GM19043 (cell line): ENCODE data around the gene DNAJB9.

ENCODE experiments used
- ATAC-seq: cut with Tn5 transposase; IDR thresholded peaks from one replicate; pipeline ENCODE4 v1.9.1; 2021; ENCODE audit warnings: low read depth; ENCODE audit not compliant: unreplicated experiment

DNAJB9 gene

GRCh38 chr7:108604307-108605077 is 34.8 kb downstream of the DNAJB9 start:
- no peak for ATAC-seq

GRCh38 chr7:108605559-108606201 is 36.0 kb downstream of the DNAJB9 start:
- no peak for ATAC-seq

GRCh38 chr7:108609643-108610042 is 40.0 kb downstream of the DNAJB9 start:
- ATAC-seq, result no peak

- no peak for ATAC-seq
These were observed 41.6 kb downstream of the DNAJB9 start for GRCh38 chr7:108611268-108611667.

- no peak for ATAC-seq
These were observed 43.7 kb downstream of the DNAJB9 start for GRCh38 chr7:108613147-108613948.

GRCh38 chr7:108613949-108614381 is 44.3 kb downstream of the DNAJB9 start:
- ATAC-seq, result no peak

- ATAC-seq, result no peak
These were observed 45.2 kb downstream of the DNAJB9 start for GRCh38 chr7:108614896-108615295.

GRCh38 chr7:108618056-108618455 is 48.4 kb downstream of the DNAJB9 start:
- ATAC-seq, result no peak

GRCh38 chr7:108623220-108623619 is 53.5 kb downstream of the DNAJB9 start:
- ATAC-seq, result no peak
